ENCODE data around the gene TIAM2.

Gene TIAM2

DNA sequence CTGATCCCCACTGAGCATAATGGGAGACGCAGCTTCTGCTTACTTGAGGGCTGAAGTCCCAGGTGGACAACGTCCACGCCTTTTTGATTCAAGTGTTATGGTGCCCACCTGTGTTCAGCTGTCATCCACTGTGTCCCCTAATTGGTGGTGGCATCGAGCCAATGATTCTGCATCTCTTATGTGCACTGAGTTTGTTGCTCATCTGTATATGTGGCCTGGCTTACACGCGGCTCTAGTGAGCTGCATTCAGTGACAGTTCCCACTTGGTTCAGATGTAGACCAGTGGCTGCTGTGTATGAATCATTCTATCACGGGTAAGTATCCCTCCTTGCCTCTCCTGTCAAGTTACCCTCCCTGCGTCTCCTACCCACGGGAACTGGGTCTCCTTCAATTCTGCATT is 137.5 kb downstream of the TIAM2 start:
- no peak for FAIRE-seq

DNA sequence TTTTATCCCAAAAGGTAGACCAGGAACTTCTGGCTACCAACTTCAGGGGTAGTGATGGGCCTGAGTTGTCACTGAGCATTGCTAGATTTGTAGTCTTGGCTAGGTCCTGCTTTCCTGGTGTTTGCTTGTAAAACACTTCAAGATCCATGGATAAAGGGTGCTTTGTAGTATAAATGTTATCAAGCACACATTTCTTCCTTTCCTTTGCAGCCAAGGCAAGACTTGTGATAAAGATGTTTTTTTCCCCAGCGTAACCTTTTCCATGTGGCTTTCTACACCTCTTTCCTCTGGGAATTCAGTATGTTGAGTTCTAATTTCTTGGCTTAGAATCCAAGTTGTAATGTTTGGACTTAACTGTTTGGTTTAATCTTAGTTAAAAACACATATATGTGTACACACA is 145.9 kb downstream of the TIAM2 start:
- no peak for FAIRE-seq

GRCh38 chr6:155141512-155141911 is 146.4 kb downstream of the TIAM2 start:
- no peak for FAIRE-seq

DNA sequence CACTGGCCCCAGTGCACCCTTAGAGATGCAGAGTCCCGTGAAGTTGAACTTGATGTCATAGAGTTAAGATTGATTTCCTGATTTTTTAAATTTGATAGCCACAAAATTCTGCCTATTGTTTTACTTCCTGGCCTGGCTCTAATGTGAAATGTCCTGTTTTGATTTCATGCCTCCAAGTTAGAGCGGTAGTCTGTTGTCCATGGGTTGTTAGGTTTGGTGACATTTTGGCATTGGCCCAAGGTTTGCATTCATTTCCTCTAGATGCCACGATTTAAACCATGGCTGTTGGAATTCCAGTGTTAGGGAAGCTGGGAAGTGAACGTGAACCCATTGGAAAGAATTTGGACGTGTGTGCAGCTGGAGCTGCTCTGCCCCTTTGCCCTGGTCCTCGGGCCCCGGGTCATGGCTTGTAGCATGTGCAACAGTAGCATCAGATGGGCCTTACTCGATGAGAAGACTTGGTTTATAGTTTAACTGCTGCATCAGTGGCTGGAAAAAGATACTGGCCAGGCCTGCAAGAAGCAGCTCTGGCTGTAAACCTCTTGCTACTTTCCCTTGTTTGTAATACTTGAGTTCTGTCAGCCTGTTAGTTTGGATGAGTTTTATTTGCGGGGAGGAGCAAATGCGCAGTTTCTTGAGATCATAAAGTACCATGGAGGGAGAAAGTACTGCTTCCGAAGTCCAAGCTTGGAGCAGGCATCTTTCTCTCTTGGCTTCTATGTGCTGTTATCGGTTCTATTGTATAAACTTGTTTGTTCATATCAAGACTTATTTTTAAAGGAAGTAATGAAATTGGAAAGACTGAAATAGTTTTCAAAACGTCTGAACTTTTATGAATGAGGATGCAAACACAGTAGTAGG is 147.3 kb downstream of the TIAM2 start:
- FAIRE-seq, result no peak

DNA sequence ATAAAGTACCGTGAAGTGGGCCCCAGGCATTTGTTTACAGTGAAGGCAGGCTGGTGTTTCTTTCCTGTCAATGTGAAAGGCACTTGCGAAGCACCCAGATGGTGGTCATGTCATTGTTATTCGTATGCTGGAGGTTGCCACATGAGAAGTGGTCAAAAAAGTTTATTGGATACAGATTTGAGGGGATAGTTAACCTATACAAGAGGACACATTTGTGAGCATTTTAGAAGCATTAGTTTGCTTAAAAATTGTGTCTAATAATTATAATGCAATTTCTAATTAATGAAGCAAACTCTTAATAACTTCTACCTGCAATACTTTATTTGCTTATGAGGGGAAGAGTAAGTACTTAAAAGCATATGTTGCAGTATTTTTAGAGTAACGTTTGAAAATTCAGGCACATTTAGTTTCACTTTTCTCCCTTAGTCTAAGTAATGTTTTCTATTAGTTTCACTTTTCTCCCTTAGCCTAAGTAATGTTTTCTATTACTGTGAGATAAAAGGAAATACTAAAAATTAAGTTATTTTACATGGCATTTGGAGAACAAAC is 148.0 kb downstream of the TIAM2 start:
- no peak for FAIRE-seq

GRCh38 chr6:155143578-155144106 is 148.5 kb downstream of the TIAM2 start:
- FAIRE-seq, result no peak

DNA sequence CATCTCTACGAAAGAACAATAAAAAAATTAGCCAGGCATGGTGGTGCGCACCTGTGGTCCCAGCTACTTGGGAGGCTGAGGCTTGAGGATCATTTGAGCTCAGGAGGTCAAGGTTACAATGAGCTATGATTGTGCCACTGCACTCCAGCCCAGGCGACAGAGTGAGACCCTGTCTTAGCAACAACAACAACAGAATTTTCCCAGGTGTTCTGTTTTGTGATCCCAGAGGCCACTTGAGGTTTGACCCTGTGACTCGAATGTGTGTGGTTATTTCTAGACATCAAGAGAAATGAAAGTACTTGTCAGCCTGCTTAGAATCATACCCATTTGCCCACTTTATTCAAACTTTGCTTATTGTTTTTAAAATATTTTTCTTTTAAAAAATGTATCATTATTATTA is 151.1 kb downstream of the TIAM2 start:
- no peak for FAIRE-seq

- FAIRE-seq, result no peak
These were observed 153.0 kb downstream of the TIAM2 start for GRCh38 chr6:155147958-155148663.

- no peak for FAIRE-seq
These were observed 156.0 kb downstream of the TIAM2 start for GRCh38 chr6:155150967-155151671.

GRCh38 chr6:155152211-155153076 is 157.3 kb downstream of the TIAM2 start:
- FAIRE-seq, result no peak

DNA sequence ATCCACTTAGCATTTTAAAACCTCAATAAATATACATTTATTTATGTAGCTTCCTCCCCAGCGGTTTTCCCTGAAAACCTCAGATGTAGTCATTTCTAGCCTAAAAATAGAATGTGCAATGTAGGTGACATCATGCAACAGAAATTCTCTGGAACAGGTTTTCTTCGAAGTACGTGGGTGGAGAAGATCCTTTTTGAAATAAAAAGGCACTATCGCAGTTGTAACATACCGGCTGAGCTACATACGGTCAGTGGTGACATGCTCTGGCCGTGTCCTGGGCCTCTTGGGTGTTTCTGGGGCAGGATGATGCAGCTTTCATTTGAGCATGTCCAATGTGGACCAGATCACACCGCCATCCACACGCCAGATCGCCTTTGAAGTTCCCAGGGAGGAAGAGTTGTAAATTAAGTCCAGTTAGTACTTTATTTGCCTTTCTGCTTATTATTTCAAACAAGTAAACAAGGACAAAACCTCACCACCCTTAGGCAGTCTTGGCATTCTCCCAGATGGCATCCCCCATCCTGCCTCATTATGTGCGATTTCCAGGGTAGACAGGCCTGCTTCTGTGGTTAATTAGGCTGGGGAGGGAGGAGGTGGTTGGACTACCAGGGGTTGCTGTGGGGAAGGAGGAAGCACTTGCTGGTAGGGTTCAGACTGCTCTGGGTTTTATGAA is 159.2 kb downstream of the TIAM2 start:
- no peak for FAIRE-seq

- no peak for FAIRE-seq
These were observed 160.8 kb downstream of the TIAM2 start for GRCh38 chr6:155155787-155156447.

DNA sequence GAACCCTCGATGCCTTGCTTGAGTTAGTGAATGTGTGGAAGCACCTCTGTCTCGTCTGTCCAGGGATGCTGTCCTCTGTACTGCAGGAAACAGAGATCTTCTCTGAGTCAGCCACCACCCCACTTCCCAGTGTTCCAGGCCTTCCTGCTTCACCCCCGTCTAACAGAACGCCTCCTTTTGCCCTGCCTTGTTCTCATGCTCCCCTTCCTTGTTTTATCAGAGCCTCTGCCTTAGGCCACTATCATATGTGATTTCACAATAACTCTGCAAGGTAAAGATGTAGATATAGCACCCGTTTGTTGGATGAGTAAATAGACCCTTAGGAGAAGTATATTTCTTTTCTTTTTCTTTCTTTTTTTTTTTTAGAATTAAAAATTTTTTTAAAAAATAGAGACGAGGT is 162.0 kb downstream of the TIAM2 start:
- no peak for FAIRE-seq

GRCh38 chr6:155158030-155158843 is 163.1 kb downstream of the TIAM2 start:
- FAIRE-seq, result no peak

DNA sequence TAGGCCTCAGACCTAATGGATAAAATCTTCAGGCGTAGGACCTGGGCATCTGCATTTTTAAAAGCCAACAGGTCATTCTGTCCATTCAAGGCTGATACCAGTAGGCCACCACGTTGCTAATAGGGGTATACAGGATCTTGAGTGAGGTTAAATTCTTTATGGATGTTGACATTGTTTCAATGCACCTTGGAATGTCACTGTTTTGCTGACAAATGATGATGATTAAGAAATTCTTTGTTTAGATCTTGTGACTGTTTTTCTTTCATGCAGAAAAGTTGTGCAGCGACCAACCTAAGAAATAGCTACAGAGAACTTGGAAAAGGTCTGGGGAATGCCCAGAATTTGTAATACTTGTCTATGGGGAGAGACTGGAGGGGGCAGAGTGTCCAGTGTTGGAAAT is 167.6 kb downstream of the TIAM2 start:
- FAIRE-seq, result no peak

DNA sequence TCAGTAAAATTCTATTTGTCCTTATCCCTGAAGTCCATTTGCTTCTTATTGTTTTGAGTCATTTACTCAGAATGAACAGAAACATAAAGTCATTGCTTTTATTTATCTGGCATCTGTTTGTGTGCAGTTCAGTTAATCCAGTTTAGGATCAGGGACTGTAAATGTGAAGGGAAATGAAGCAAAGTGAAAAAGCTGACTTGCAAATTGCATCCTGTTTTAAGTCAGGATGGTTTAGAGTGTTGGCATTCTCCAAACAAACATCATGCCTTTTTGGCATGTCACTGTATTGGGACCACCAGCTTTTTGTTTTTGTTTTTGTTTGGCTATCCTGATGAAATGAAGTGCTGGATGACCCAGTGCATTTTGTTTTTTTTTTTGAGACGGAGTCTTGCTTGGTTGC is 168.5 kb downstream of the TIAM2 start:
- no peak for FAIRE-seq

- FAIRE-seq, result no peak
These were observed 170.1 kb downstream of the TIAM2 start for GRCh38 chr6:155165029-155165710.

GRCh38 chr6:155170519-155170918 is 175.4 kb downstream of the TIAM2 start:
- FAIRE-seq, result no peak

DNA sequence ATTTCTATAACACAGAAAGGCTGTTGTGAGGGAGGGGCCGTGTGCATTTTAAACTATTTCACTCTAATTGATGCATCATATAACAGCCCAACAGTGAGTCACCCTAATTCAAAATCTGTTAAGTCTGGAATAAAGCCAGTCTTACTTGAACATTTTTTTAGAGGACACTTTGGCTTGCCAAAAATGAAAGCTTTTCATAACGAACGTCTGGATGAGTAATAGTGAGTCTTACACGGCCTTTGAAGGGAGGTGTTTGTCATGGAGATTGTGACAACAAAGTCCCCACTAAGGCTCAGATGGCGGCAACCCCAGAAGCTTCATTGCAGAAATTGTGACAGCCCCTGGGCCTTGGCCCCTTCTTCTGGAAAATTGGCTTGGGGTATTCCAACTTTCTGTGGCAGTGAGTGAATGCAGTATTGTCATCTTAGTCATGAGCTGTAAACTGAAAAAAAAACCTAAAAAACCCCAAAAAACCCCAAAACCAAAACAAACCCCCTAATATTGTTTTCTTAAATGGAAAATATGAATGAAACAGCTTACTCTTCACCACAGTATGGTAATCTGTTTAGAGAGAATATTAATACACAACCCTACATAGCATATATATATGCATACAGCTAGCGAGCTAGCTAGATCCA is 176.1 kb downstream of the TIAM2 start:
- FAIRE-seq, result no peak
